GM12878 (cell line): Measurements from ENCODE around the gene ATP6V1C2. TPM values are rescaled to one million over a fixed set of nuclear protein-coding genes. Genes with fewer than 3 reads are reported as not detected.

Experiments used
- ATAC-seq: fragments of 200-7000 bp; cut with Tn5 transposase; 3 replicates; pipeline ENCODE4 v1.9.1; 2020; ENCODE audit warnings: mild to moderate bottlenecking, moderate library complexity
- BruUV-seq: library from RNA; stranded (reverse); fragments of 400-500 nt; replicated peaks from 2 replicates; lab custom pipeline; 2021; lab: Mats Ljungman, UMichigan
- CTCF ChIA-PET: fragments of 300-600 bp; sonication (Branson Sonifier 250); formaldehyde crosslinking; extraction: SDS; loops from one replicate; lab custom pipeline; 2021; ENCODE audit warnings: inconsistent platforms; lab: Yijun Ruan, JAX
- POLR2A ChIA-PET: fragments of 350-600 bp; formaldehyde crosslinking; extraction: SDS; loops from one replicate; lab custom pipeline; 2021; ENCODE audit warnings: inconsistent platforms; lab: Charles Lee
- RAD21 ChIA-PET: fragments of 300-600 bp; sonication (Branson Sonifier 250); formaldehyde crosslinking; loops from one replicate; lab custom pipeline; 2023; ENCODE audit warnings: antibody characterized with exemption; ENCODE audit not compliant: unreplicated experiment; lab: Charles Lee
- SMC1A ChIA-PET: fragments of 300-600 bp; sonication (Branson Sonifier 250); formaldehyde crosslinking; loops from one replicate; lab custom pipeline; 2023; ENCODE audit not compliant: unreplicated experiment, uncharacterized antibody; lab: Charles Lee
- DNase-seq: peaks from one replicate; pipeline ENCODE4 v3.0.0-alpha.2; 2011; ENCODE audit warnings: low read depth, low spot score
- FAIRE-seq: peaks from 3 replicates; lab custom pipeline; 2011; peaks lifted over from hg19 to GRCh38; lab: Jason Lieb, UNC
- H2AFZ ChIP-seq: 2 replicates; pipeline ENCODE4 v1.6.0; 2011; ENCODE audit warnings: low read depth, low read length, control low read depth; ENCODE audit not compliant: control insufficient read depth
- H3K27ac ChIP-seq: 2 replicates; pipeline ENCODE4 v1.5.1; 2011; ENCODE audit warnings: control low read depth; ENCODE audit not compliant: control insufficient read depth, insufficient read depth
- H3K27me3 ChIP-seq, 2 experiments: replicated peaks in 1 of 2; 2 replicates each; pipeline versions ENCODE4 v1.6.0 to v1.6.1; 2011; ENCODE audit warnings: low read length in 1 of 2; ENCODE audit not compliant: control insufficient read depth in 2 of 2, insufficient read depth in 2 of 2
- H3K36me3 ChIP-seq, 2 experiments: 2 replicates each; pipeline ENCODE4 v1.5.1; 2011; ENCODE audit warnings: low read length in 1 of 2; ENCODE audit not compliant: control insufficient read depth in 2 of 2, insufficient read depth in 2 of 2
- H3K4me1 ChIP-seq: 2 replicates; pipeline ENCODE4 v1.6.1; 2011; ENCODE audit warnings: mild to moderate bottlenecking, low read length, moderate library complexity, mixed read lengths; ENCODE audit not compliant: control insufficient read depth, insufficient read depth
- H3K4me2 ChIP-seq: 2 replicates; pipeline ENCODE4 v1.6.0; 2011; ENCODE audit warnings: control low read depth; ENCODE audit not compliant: control insufficient read depth, insufficient read depth
- H3K4me3 ChIP-seq: fragments of 200-600 bp; sonication (generic); 2 replicates; pipeline ENCODE4 v1.5.1; 2016
- H3K79me2 ChIP-seq: 2 replicates; pipeline ENCODE4 v1.6.0; 2011; ENCODE audit warnings: low read length; ENCODE audit not compliant: control insufficient read depth, insufficient read depth
- H3K9ac ChIP-seq: 2 replicates; pipeline ENCODE4 v1.8.0; 2011; ENCODE audit warnings: low read length, control low read depth, mixed read lengths; ENCODE audit not compliant: control insufficient read depth, insufficient read depth
- H3K9me3 ChIP-seq: replicated peaks from 3 replicates; pipeline ENCODE4 v1.5.1; 2011; ENCODE audit warnings: mild to moderate bottlenecking, low read length; ENCODE audit not compliant: control insufficient read depth, insufficient read depth
- H4K20me1 ChIP-seq: 2 replicates; pipeline ENCODE4 v1.6.0; 2011; ENCODE audit not compliant: control insufficient read depth, insufficient read depth
- BCL11A ChIP-seq: IDR thresholded peaks from 2 replicates; pipeline ENCODE4 v1.6.1; 2011; ENCODE audit warnings: low read depth, low read length
- CBX5 ChIP-seq: sonication (generic); IDR thresholded peaks from 2 replicates; pipeline ENCODE4 v1.6.1; 2016; ENCODE audit warnings: low read depth, moderate library complexity, mild to moderate bottlenecking, inconsistent platforms
- CEBPZ ChIP-seq: fragments of 150-350 bp; IDR thresholded peaks from 2 replicates; pipeline ENCODE4 v1.6.1; 2016; ENCODE audit warnings: low read depth, low read length
- CHD2 ChIP-seq: IDR thresholded peaks from 2 replicates; pipeline ENCODE4 v1.6.1; 2011; ENCODE audit warnings: low read depth, low read length, improper control_type of control experiment, borderline replicate concordance
- CREB1 ChIP-seq: IDR thresholded peaks from 2 replicates; pipeline ENCODE4 v1.6.1; 2012; ENCODE audit warnings: low read depth, mild to moderate bottlenecking, inconsistent platforms
- GABPA ChIP-seq: IDR thresholded peaks from 2 replicates; pipeline ENCODE4 v1.6.1; 2014; ENCODE audit warnings: antibody characterized with exemption, low read depth, mild to moderate bottlenecking, inconsistent platforms
- IRF5 ChIP-seq: fragments of 450-650 bp; IDR thresholded peaks from 2 replicates; pipeline ENCODE4 v1.6.1; 2017; ENCODE audit warnings: borderline replicate concordance
- NR2C2 ChIP-seq: IDR thresholded peaks from 2 replicates; pipeline ENCODE4 v1.6.1; 2011; ENCODE audit warnings: borderline replicate concordance, low read depth; ENCODE audit not compliant: control insufficient read depth, insufficient read length
- RCOR1 ChIP-seq: conservative IDR thresholded peaks from 2 replicates; pipeline ENCODE4 v1.6.1; 2012; ENCODE audit warnings: low read depth, low read length, improper control_type of control experiment
- RUNX3 ChIP-seq: IDR thresholded peaks from 2 replicates; pipeline ENCODE4 v1.6.1; 2012; ENCODE audit warnings: low read length, inconsistent platforms
- YBX1 ChIP-seq: fragments of 450-650 bp; IDR thresholded peaks from 2 replicates; pipeline ENCODE4 v1.6.1; 2016; ENCODE audit warnings: antibody characterized with exemption
- WGBS: methylation state at CpG from one replicate; pipeline ENCODE4 v1.1.6; 2016; ENCODE audit warnings: low lambda C conversion rate; ENCODE audit not compliant: insufficient replicate concordance, insufficient coverage; ENCODE audit errors: missing lambda C conversion rate; 5-methylcytosine and 5-hydroxymethylcytosine counted together
- in situ Hi-C: fragments of 300-500 bp; cut with MboI; formaldehyde crosslinking; loops from 9 replicates; pipeline ENCODE4 v1.14.3; 2018; ENCODE audit warnings: mixed read lengths
- intact Hi-C: fragments of 100-400 bp; cut with micrococcal nuclease; formaldehyde crosslinking; loops from one replicate; pipeline ENCODE4 v1.14.2; 2022; ENCODE audit not compliant: unreplicated experiment
- polyA plus RNA-seq, 11 experiments: library from polyadenylated mRNA; depleted of rRNA in 4 of 11; unstranded in 6 of 11; stranded (reverse) in 5 of 11; fragments of >200 nt; fragmentation: Nextera tagmentation in 4 of 11; fragmentation: Illumina TruSeq in 1 of 11; extraction: Ambion mirVana in 4 of 11; extraction: Trizol in 1 of 11; gene quantifications; 1 replicate in 1 of 11; 2 replicates in 10 of 11; pipeline versions ENCODE4 v1.2.1 to v1.2.3, GENCODE V29; 2011 to 2016; ENCODE audit warnings: inconsistent platforms in 2 of 11, missing spikeins in 2 of 11, low read depth in 1 of 11
- total RNA-seq, 4 experiments: library from RNA; depleted of rRNA in 3 of 4; stranded (reverse); fragments of >200 nt in 3 of 4; fragmentation: Illumina TruSeq in 1 of 4; extraction: Trizol in 1 of 4; gene quantifications; 2 replicates each; pipeline versions ENCODE4 v1.2.1 to v1.2.3, GENCODE V29; 2013 to 2021
- TF ChIP-seq, protein P1 (sequence below): IDR thresholded peaks from 2 replicates; pipeline ENCODE4 v1.6.1; 2012; ENCODE audit warnings: low read length, inconsistent platforms

The ATP6V1C2 gene
- total and polyA plus RNA-seq, 10 of the 15 experiments (the other 5 are each of a cell fraction or from before 2014, with no cell fraction given), result 0.04 to 1.5 (median 0.24) TPM; not detected in 1

- TF ChIP-seq, protein P1, sequence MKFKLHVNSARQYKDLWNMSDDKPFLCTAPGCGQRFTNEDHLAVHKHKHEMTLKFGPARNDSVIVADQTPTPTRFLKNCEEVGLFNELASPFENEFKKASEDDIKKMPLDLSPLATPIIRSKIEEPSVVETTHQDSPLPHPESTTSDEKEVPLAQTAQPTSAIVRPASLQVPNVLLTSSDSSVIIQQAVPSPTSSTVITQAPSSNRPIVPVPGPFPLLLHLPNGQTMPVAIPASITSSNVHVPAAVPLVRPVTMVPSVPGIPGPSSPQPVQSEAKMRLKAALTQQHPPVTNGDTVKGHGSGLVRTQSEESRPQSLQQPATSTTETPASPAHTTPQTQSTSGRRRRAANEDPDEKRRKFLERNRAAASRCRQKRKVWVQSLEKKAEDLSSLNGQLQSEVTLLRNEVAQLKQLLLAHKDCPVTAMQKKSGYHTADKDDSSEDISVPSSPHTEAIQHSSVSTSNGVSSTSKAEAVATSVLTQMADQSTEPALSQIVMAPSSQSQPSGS, result no peak
- no peak for TF ChIP-seq RUNX3
- TF ChIP-seq IRF5, result no peak
These were observed 12.1 kb downstream of the ATP6V1C2 start (continued) for GRCh38 chr2:10733566-10733925.

- TF ChIP-seq CEBPZ (no peak), GABPA (no peak), CBX5 (no peak), BCL11A (no peak), CHD2 (no peak), YBX1 (no peak), CREB1 (no peak), RCOR1 (no peak), NR2C2 (no peak)
- in situ Hi-C loops (no loop called here), intact Hi-C loops (no loop called here)
- H3K9me3 ChIP-seq, result no peaks in the 10 kb centered on the region
- POLR2A ChIA-PET, result interaction anchor here (0.5 kb wide), 1 partner anchor 11 kb away, joined by 8 read pairs; no protein-coding TSS in a partner anchor
- RAD21 ChIA-PET, result no interaction called here
- no peaks in the 10 kb centered on the region for H3K36me3 ChIP-seq
- H3K4me1 ChIP-seq, result no peaks in the 10 kb centered on the region
- SMC1A ChIA-PET, result no interaction called here
- no peak overlapping the region for H3K27ac ChIP-seq
- ATAC-seq, result no peak
- no peak overlapping the region for H3K4me3 ChIP-seq
- CTCF ChIA-PET, result no interaction called here
- no TSS peak for BruUV-seq
- no peaks in the 10 kb centered on the region; a peak in 1 of 4 replicates for H3K27me3 ChIP-seq
- no peaks in the 10 kb centered on the region for H4K20me1 ChIP-seq
- H3K79me2 ChIP-seq, result no peaks in the 10 kb centered on the region
- H3K4me2 ChIP-seq, result no peak overlapping the region
- FAIRE-seq, result no peak
- H3K9ac ChIP-seq, result no peak overlapping the region
- no peak overlapping the region for H2AFZ ChIP-seq
- 88% methylated on average over 5 of the region's 5 CpGs for WGBS
- DNase-seq, result no peak
These were observed 12.6 kb downstream of the ATP6V1C2 start for GRCh38 chr2:10733980-10734379.
